Left ventricle myocardium inferior (tissue), 1 donor: Measurements from ENCODE around the gene EFCAB10. TPM values are rescaled to one million over a fixed set of nuclear protein-coding genes. Genes with fewer than 3 reads are reported as not detected.

Experiments
- DNase-seq: peaks from one replicate; pipeline ENCODE4 v3.0.0-alpha.2; 2020
- H3K27ac ChIP-seq: fragments of 200-600 bp; replicated peaks from 2 replicates; pipeline ENCODE4 v1.8.0; 2021
- H3K27me3 ChIP-seq: fragments of 200-600 bp; 2 replicates; pipeline ENCODE4 v1.8.0; 2021; ENCODE audit warnings: low read depth
- H3K36me3 ChIP-seq: fragments of 200-600 bp; 2 replicates; pipeline ENCODE4 v1.8.0; 2021
- H3K4me1 ChIP-seq: fragments of 200-600 bp; 2 replicates; pipeline ENCODE4 v1.8.0; 2021
- H3K4me3 ChIP-seq: fragments of 200-600 bp; 2 replicates; pipeline ENCODE4 v1.8.0; 2021; ENCODE audit warnings: mild to moderate bottlenecking, moderate library complexity
- H3K9me3 ChIP-seq: fragments of 200-600 bp; replicated peaks from 2 replicates; pipeline ENCODE4 v1.8.0; 2021
- intact Hi-C: fragments of 100-400 bp; cut with micrococcal nuclease; formaldehyde crosslinking; loops from one replicate; pipeline ENCODE4 v1.11.0; 2022
- total RNA-seq: library from RNA; stranded (reverse); fragmentation: NEBNext Ultra II Directional; extraction: Animal tissue kit (Norgen Biotek cat#: 25700); gene quantifications from one replicate; pipeline ENCODE4 v1.2.1, GENCODE V29; 2021
- TF ChIP-seq, protein P1 (sequence below): fragments of 200-600 bp; IDR thresholded peaks from 2 replicates; pipeline ENCODE4 v1.8.0; 2021; ENCODE audit warnings: antibody characterized with exemption, mild to moderate bottlenecking, borderline replicate concordance
- donor health status: DM: no; HTN: yes; CAD: no; lungs with severe emphysema.

EFCAB10 gene
- total RNA-seq, 1 donor from 2014 or later: not detected

DNA sequence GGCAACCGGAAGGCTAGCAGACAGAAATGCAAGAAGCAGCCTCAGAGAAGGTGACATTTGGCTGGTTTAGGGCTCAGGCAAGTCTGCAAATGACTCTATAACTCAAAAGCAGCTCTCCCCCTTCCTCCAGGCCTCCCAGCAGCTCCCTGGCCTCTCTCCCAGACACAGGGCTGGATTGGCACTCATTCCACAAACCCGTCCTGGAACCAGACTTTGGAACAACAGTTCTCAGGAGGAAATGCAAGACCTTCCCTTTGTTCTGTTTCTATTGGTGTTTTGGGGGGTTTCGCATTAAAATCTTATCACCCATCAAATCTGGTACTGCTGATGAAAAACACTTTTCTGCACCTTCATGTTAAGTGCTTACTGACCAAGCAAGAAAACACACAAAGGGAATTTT lies 40.3 kb upstream of the EFCAB10 start:
- intact Hi-C loops: no loop called here
- H3K36me3 ChIP-seq: peaks cover 46% of the 10 kb centered on the region
- peak; percentile 52 for DNase-seq
- H3K27ac ChIP-seq: no peak overlapping the region
- H3K27me3 ChIP-seq: no peaks in the 10 kb centered on the region
- H3K4me3 ChIP-seq: no peak overlapping the region
- TF ChIP-seq, protein P1, sequence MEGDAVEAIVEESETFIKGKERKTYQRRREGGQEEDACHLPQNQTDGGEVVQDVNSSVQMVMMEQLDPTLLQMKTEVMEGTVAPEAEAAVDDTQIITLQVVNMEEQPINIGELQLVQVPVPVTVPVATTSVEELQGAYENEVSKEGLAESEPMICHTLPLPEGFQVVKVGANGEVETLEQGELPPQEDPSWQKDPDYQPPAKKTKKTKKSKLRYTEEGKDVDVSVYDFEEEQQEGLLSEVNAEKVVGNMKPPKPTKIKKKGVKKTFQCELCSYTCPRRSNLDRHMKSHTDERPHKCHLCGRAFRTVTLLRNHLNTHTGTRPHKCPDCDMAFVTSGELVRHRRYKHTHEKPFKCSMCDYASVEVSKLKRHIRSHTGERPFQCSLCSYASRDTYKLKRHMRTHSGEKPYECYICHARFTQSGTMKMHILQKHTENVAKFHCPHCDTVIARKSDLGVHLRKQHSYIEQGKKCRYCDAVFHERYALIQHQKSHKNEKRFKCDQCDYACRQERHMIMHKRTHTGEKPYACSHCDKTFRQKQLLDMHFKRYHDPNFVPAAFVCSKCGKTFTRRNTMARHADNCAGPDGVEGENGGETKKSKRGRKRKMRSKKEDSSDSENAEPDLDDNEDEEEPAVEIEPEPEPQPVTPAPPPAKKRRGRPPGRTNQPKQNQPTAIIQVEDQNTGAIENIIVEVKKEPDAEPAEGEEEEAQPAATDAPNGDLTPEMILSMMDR: no peak
- peaks cover 30% of the 10 kb centered on the region for H3K4me1 ChIP-seq
- H3K9me3 ChIP-seq: peaks cover 8% of the 10 kb centered on the region

DNA sequence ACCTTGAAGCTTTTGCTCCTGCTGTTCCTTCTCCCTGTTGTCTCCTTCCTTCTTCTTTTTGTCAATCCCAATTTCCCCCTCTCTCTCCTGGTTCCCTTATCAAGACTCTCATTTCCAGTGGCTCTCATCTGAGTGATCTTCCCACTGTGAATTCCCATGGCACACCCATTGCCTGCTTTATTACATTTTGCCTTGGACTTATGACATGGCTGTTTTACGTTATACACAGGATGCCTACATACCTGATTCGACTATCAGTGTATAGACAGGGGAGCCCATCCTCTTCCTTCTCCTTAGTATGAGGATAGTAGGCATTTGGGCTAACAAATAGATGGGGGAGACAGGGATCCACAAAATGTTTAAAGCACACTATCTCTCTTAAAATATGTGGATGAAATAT lies 39.9 kb upstream of the EFCAB10 start:
- Histone ChIP-seq H3K4me1 (peaks cover 30% of the 10 kb centered on the region), H3K4me3 (no peak overlapping the region), H3K27me3 (no peaks in the 10 kb centered on the region), H3K36me3 (peaks cover 42% of the 10 kb centered on the region), H3K9me3 (peaks cover 5% of the 10 kb centered on the region), H3K27ac (no peak overlapping the region)
- no peak for DNase-seq
- TF ChIP-seq, protein P1: no peak
- intact Hi-C loops: no loop called here

DNA sequence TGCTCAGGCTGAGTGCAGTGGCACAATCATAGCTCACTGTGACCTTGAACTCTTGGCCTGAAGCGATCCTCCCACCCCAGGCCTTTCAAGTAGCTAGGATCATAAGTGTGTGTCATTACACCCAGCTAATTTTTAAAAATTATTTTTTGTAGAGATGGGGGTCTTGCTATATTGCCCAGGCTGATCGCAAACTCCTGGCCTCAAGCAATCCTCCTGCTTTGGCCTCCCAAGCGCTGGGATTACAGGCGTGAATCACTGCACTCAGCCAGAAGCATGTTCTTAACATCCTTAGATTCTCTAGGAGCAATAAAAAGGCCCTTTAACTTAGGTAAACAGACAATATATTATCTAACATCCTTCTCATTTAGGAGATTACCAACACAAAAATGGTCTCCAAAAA lies 38.3 kb upstream of the EFCAB10 start:
- Histone ChIP-seq H3K4me3 (no peak overlapping the region), H3K27me3 (no peaks in the 10 kb centered on the region), H3K27ac (no peak overlapping the region), H3K36me3 (peaks cover 44% of the 10 kb centered on the region), H3K4me1 (peaks cover 30% of the 10 kb centered on the region), H3K9me3 (no peaks in the 10 kb centered on the region)
- no peak for DNase-seq
- intact Hi-C loops: no loop called here
- TF ChIP-seq, protein P1: no peak

DNA sequence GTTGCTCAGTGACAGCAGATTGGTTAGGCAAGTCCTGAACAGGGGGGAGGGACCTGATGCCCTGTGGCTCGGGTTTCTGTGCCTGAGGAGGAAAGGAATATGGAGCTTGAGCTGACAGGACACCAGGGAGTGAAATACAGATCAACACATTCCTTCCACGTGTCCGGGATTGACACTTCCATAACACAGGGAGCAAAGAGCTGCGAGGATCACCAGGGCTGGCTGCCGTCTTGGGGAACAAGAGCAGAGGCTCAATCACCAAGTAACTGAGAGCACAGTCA lies 36.7 kb upstream of the EFCAB10 start:
- H3K4me3 ChIP-seq: no peak overlapping the region
- no peak overlapping the region for H3K27ac ChIP-seq
- H3K36me3 ChIP-seq: peaks cover 44% of the 10 kb centered on the region
- peaks cover 30% of the 10 kb centered on the region for H3K4me1 ChIP-seq
- TF ChIP-seq, protein P1: no peak
- no peak for DNase-seq
- H3K27me3 ChIP-seq: no peaks in the 10 kb centered on the region
- no peaks in the 10 kb centered on the region for H3K9me3 ChIP-seq
- intact Hi-C loops: no loop called here

DNA sequence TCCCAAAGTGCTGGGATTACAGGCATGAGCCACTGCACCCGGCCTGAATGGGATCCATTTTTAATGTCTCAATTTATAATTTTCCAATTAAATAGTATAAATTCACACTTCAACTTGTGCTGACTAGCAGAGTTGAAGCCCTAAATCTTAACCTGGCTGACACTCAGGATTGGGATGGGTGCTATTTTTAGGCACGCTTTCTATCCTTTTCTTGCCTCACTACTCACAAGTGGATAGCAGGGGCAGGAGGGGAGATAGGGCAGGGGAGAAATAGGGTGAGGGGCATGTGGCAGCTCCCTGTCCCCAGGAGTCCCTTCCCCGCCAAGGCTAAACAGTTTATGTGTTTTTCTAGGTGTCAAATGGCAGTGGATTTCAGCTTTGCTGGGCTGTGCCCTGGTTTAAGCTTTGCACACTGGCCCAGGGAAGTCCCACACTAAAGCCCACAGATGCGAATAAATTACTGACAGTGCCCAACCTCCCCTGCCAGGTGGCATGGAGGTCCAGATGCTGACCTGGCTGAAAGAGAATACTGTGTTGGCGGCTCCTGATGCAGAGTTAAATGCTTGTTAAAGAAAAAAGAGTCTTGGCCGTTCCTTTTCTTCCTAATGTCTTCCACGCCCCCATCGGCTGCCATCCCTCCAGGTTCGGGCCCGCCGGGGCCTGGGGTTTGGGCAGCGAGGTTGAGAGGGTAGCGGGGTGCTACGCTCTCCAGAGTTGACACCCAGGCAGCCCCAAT lies 36.2 kb upstream of the EFCAB10 start:
- intact Hi-C loops: no loop called here
- Histone ChIP-seq H3K27me3 (no peaks in the 10 kb centered on the region), H3K9me3 (no peaks in the 10 kb centered on the region), H3K27ac (no peak overlapping the region), H3K4me3 (no peak overlapping the region), H3K36me3 (peaks cover 39% of the 10 kb centered on the region), H3K4me1 (peaks cover 30% of the 10 kb centered on the region)
- DNase-seq: no peak
- TF ChIP-seq, protein P1: no peak
